ENCODE results near the gene CDKN2D.

DNA sequence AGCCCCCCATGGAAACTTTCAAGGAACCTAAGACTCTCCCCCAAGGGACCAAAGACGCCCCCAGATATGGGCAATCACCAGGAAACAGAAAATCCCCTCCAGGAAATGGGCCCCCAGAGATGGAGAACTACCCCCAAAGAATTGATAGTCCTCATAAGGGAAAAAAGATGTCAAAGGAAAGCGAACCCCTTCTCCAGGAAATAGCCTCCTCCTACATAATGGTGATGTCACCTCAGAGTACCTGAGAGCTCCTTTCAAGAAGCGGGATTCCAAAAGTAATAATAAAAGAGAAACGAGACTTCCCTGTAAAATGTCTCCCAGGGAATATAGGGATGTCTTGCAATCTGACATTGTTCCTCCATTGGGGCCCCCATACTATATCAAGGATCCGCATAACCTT lies 1.1 kb downstream of the CDKN2D start:
- TF ChIP-seq, protein P1, sequence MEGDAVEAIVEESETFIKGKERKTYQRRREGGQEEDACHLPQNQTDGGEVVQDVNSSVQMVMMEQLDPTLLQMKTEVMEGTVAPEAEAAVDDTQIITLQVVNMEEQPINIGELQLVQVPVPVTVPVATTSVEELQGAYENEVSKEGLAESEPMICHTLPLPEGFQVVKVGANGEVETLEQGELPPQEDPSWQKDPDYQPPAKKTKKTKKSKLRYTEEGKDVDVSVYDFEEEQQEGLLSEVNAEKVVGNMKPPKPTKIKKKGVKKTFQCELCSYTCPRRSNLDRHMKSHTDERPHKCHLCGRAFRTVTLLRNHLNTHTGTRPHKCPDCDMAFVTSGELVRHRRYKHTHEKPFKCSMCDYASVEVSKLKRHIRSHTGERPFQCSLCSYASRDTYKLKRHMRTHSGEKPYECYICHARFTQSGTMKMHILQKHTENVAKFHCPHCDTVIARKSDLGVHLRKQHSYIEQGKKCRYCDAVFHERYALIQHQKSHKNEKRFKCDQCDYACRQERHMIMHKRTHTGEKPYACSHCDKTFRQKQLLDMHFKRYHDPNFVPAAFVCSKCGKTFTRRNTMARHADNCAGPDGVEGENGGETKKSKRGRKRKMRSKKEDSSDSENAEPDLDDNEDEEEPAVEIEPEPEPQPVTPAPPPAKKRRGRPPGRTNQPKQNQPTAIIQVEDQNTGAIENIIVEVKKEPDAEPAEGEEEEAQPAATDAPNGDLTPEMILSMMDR (IDR thresholded peaks at IDR 0.05; ENCODE audit: insufficient read depth, low read length, poor library complexity, severe bottlenecking) = no peak
- TF ChIP-seq EZH2phosphoT487 (conservative IDR thresholded peaks at IDR 0.05; ENCODE audit: low read length) = no peak
